ENCODE results near the gene CNBD2. TPM values are rescaled to one million over a fixed set of nuclear protein-coding genes. Genes with fewer than 3 reads are reported as not detected.

CNBD2 gene
- total and polyA plus RNA-seq, 2 donors (not counting 1 experiment from before 2014, with no cell fraction given): 8.5 to 19.2 TPM

DNA sequence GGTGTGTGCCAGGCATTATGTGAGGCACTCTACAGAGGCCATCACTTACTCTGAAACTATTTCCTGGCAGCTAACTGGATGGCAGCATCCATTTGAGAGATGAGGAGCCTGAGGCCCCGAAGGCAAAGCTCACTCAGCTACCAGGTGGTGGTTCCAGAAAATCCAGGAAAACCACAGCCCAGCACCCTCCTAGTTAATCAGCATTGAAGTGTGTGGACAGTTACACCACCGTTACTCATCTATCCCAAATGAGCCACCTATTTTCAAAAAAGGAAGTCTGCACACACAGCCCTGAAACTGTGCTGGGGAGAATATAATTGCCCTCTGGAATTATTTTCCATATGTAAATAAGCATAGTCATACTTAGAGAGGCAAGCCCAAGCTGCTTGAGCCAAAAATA is 67.4 kb downstream of the CNBD2 start:
- H3K4me3 Mint-ChIP-seq: no peak overlapping the region
- no peaks in the 10 kb centered on the region for H3K9me3 Mint-ChIP-seq (ENCODE audit: insufficient read depth)
- DNase-seq (no peak), ATAC-seq (ENCODE audit: low read depth) (no peak)
- Histone ChIP-seq H3K27me3 (replicated peaks in 1 of 4; ENCODE audit: control extremely low read depth in 1 of 4, control insufficient read depth in 3 of 4, insufficient read depth in 4 of 4, low read length in 3 of 4) (no peaks in the 10 kb centered on the region), H3K4me3 (ENCODE audit: control extremely low read depth in 1 of 5, extremely low read depth in 1 of 5, insufficient read depth in 1 of 5, low read depth in 2 of 5, low read length in 4 of 5) (no peak overlapping the region), H3K79me2 (ENCODE audit: control insufficient read depth, insufficient read depth, low read length) (no peaks in the 10 kb centered on the region), H4K20me1 (ENCODE audit: control insufficient read depth, insufficient read depth, low read length, poor library complexity, severe bottlenecking) (no peaks in the 10 kb centered on the region), H3K4me1 (ENCODE audit: control insufficient read depth in 2 of 2, insufficient read depth in 2 of 2, low read length in 2 of 2) (no peaks in the 10 kb centered on the region), H3K36me3 (replicated peaks in 1 of 2; ENCODE audit: control extremely low read depth in 1 of 2, control insufficient read depth in 1 of 2, extremely low read depth in 1 of 2, insufficient read depth in 2 of 2, low read length in 1 of 2) (no peaks in the 10 kb centered on the region), H3K27ac (ENCODE audit: low read length in 2 of 2) (no peak overlapping the region), H3K4me2 (replicated peaks; ENCODE audit: low read depth, low read length, poor library complexity, severe bottlenecking) (no peak overlapping the region), H2AFZ (ENCODE audit: insufficient read depth, low read depth, low read length, poor library complexity, severe bottlenecking) (no peak overlapping the region), H3K9ac (ENCODE audit: low read length) (no peak overlapping the region), H3K9me3 (ENCODE audit: control extremely low read depth in 1 of 3, control insufficient read depth in 2 of 3, insufficient read depth in 1 of 3, low read length in 2 of 3) (no peaks in the 10 kb centered on the region)
- peaks cover 14% of the 10 kb centered on the region for H3K27me3 Mint-ChIP-seq
- WGBS (ENCODE audit: insufficient coverage): 20% methylated on average over 1 of the region's 2 CpGs
- no peak overlapping the region for H3K27ac Mint-ChIP-seq
- TF ChIP-seq EZH2 (IDR thresholded peaks at IDR 0.05; ENCODE audit: borderline replicate concordance, insufficient read depth, low read depth, low read length, poor library complexity, severe bottlenecking): no peak
- TF ChIP-seq, protein P1, sequence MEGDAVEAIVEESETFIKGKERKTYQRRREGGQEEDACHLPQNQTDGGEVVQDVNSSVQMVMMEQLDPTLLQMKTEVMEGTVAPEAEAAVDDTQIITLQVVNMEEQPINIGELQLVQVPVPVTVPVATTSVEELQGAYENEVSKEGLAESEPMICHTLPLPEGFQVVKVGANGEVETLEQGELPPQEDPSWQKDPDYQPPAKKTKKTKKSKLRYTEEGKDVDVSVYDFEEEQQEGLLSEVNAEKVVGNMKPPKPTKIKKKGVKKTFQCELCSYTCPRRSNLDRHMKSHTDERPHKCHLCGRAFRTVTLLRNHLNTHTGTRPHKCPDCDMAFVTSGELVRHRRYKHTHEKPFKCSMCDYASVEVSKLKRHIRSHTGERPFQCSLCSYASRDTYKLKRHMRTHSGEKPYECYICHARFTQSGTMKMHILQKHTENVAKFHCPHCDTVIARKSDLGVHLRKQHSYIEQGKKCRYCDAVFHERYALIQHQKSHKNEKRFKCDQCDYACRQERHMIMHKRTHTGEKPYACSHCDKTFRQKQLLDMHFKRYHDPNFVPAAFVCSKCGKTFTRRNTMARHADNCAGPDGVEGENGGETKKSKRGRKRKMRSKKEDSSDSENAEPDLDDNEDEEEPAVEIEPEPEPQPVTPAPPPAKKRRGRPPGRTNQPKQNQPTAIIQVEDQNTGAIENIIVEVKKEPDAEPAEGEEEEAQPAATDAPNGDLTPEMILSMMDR (IDR thresholded peaks at IDR 0.05): no peak
- intact Hi-C loops (cut with micrococcal nuclease): no loop called here
- ChIA-PET POLR2A (no interaction called here), CTCF (no interaction called here)
- H3K4me1 Mint-ChIP-seq: peaks cover 2% of the 10 kb centered on the region

DNA sequence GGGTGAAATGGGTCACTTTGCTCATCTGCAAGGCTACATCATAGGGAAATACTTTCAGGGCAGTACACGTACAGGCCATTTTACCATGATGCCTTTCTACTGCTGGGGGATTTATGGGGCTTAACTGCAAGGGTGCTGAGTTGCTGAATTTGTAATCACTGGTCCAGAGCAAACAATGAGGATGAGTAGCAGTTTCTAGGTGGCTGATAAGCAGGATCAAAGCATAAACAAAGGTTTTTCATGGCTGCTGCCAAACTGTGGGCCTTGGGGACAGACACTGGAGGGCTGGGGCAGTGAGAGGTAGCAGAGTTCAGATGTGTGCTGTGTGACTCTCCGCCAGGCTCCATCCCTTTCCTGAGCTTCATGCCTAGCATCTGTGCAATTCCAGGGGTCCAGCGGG is 68.3 kb downstream of the CNBD2 start:
- Histone ChIP-seq H3K4me1 (ENCODE audit: control insufficient read depth in 2 of 2, insufficient read depth in 2 of 2, low read length in 2 of 2) (no peaks in the 10 kb centered on the region), H3K9me3 (ENCODE audit: control extremely low read depth in 1 of 3, control insufficient read depth in 2 of 3, insufficient read depth in 1 of 3, low read length in 2 of 3) (no peaks in the 10 kb centered on the region), H3K79me2 (ENCODE audit: control insufficient read depth, insufficient read depth, low read length) (no peaks in the 10 kb centered on the region), H3K36me3 (replicated peaks in 1 of 2; ENCODE audit: control extremely low read depth in 1 of 2, control insufficient read depth in 1 of 2, extremely low read depth in 1 of 2, insufficient read depth in 2 of 2, low read length in 1 of 2) (no peaks in the 10 kb centered on the region), H4K20me1 (ENCODE audit: control insufficient read depth, insufficient read depth, low read length, poor library complexity, severe bottlenecking) (no peaks in the 10 kb centered on the region), H3K4me3 (ENCODE audit: control extremely low read depth in 1 of 5, extremely low read depth in 1 of 5, insufficient read depth in 1 of 5, low read depth in 2 of 5, low read length in 4 of 5) (no peak overlapping the region), H3K27ac (ENCODE audit: low read length in 2 of 2) (no peak overlapping the region), H2AFZ (ENCODE audit: insufficient read depth, low read depth, low read length, poor library complexity, severe bottlenecking) (no peak overlapping the region), H3K4me2 (replicated peaks; ENCODE audit: low read depth, low read length, poor library complexity, severe bottlenecking) (no peak overlapping the region), H3K9ac (ENCODE audit: low read length) (no peak overlapping the region), H3K27me3 (replicated peaks in 1 of 4; ENCODE audit: control extremely low read depth in 1 of 4, control insufficient read depth in 3 of 4, insufficient read depth in 4 of 4, low read length in 3 of 4) (no peaks in the 10 kb centered on the region)
- TF ChIP-seq EZH2 (IDR thresholded peaks at IDR 0.05; ENCODE audit: borderline replicate concordance, insufficient read depth, low read depth, low read length, poor library complexity, severe bottlenecking): no peak
- TF ChIP-seq, protein P1 (IDR thresholded peaks at IDR 0.05): no peak
- Mint-ChIP-seq H3K4me1 (peaks cover 3% of the 10 kb centered on the region), H3K27ac (no peak overlapping the region), H3K4me3 (no peak overlapping the region), H3K9me3 (ENCODE audit: insufficient read depth) (no peaks in the 10 kb centered on the region), H3K27me3 (peaks cover 13% of the 10 kb centered on the region)
- ChIA-PET POLR2A (no interaction called here), CTCF (no interaction called here)
- intact Hi-C loops (cut with micrococcal nuclease): no loop called here
- no peak for DNase-seq
- WGBS (ENCODE audit: insufficient coverage): 100% methylated on average over 2 of the region's 3 CpGs
- no peak for ATAC-seq (ENCODE audit: low read depth)

All from B cell (primary cell).